Stromal cell of bone marrow (primary cell): Measurements from ENCODE around the gene NEDD4.
"Not testable (repeated sequence)": the region's sequence is repeated elsewhere in the genome, so short reads cannot be mapped to it uniquely, and the experiment has no call there.

Source experiments
- DNase-seq: peaks from one replicate; pipeline ENCODE4 v3.0.0-alpha.2; 2012; ENCODE audit warnings: low read depth

The NEDD4 gene

GRCh38 chr15:55954862-55955605, 38.4 kb downstream of the NEDD4 start:
- no peak for DNase-seq

- not testable (repeated sequence) for DNase-seq
Observed at GRCh38 chr15:55952501-55953274, 40.7 kb downstream of the NEDD4 start.

- not testable (repeated sequence) for DNase-seq
Observed at GRCh38 chr15:55944606-55945005, 48.8 kb downstream of the NEDD4 start.

- no peak for DNase-seq
Observed at GRCh38 chr15:55942332-55942731, 51.1 kb downstream of the NEDD4 start.

- peak; percentile 69 for DNase-seq
Observed at GRCh38 chr15:55937040-55937439, 56.4 kb downstream of the NEDD4 start.

- DNase-seq, result no peak
Observed at GRCh38 chr15:55928955-55929354, 64.5 kb downstream of the NEDD4 start.

GRCh38 chr15:55921744-55922143, 71.7 kb downstream of the NEDD4 start:
- DNase-seq, result no peak

- DNase-seq, result peak; percentile 67
Observed at GRCh38 chr15:55917881-55918296, 75.5 kb downstream of the NEDD4 start.

GRCh38 chr15:55916666-55917409, 76.6 kb downstream of the NEDD4 start:
- peak; percentile 55 for DNase-seq

GRCh38 chr15:55915876-55916567, 77.4 kb downstream of the NEDD4 start:
- DNase-seq, result no peak

GRCh38 chr15:55915221-55915620, 78.2 kb downstream of the NEDD4 start:
- DNase-seq, result no peak

- no peak for DNase-seq
Observed at GRCh38 chr15:55914446-55914845, 79.0 kb downstream of the NEDD4 start.

- DNase-seq, result no peak
Observed at GRCh38 chr15:55912982-55913381, 80.4 kb downstream of the NEDD4 start.

- DNase-seq, result no peak
Observed at GRCh38 chr15:55909036-55909811, 84.2 kb downstream of the NEDD4 start.

- peak; percentile 94 for DNase-seq
Observed at GRCh38 chr15:55907797-55908196, 85.6 kb downstream of the NEDD4 start.

GRCh38 chr15:55902981-55903380, 90.4 kb downstream of the NEDD4 start:
- DNase-seq, result no peak

- DNase-seq, result no peak
Observed at GRCh38 chr15:55900019-55900418, 93.4 kb downstream of the NEDD4 start.

GRCh38 chr15:55899537-55899936, 93.9 kb downstream of the NEDD4 start:
- no peak for DNase-seq

GRCh38 chr15:55897560-55898336, 95.7 kb downstream of the NEDD4 start:
- no peak for DNase-seq

- DNase-seq, result no peak
Observed at GRCh38 chr15:55894399-55894965, 98.9 kb downstream of the NEDD4 start.
